Small intestine (tissue), 7 donors: Measurements from ENCODE around the gene DCTPP1. TPM values are rescaled to one million over a fixed set of nuclear protein-coding genes. Genes with fewer than 3 reads are reported as not detected.

Experiments used
- DNase-seq, 2 donors: peaks; one replicate each; pipeline versions ENCODE4 v3.0.0 to v3.0.0-alpha.2; 2013
- FAIRE-seq: peaks from 2 replicates; lab custom pipeline; 2012; peaks lifted over from hg19 to GRCh38; lab: Jason Lieb, UNC
- H3K27ac ChIP-seq, 3 donors: one replicate each; pipeline ENCODE4 v1.5.1; 2013; ENCODE audit warnings: low read length in 2 of 3, mild to moderate bottlenecking in 2 of 3, control low read depth in 1 of 3, inconsistent platforms in 1 of 3, low read depth in 1 of 3, moderate library complexity in 1 of 3
- H3K27me3 ChIP-seq, 3 donors: one replicate each; pipeline ENCODE4 v1.6.1; 2013; ENCODE audit warnings: low read length in 3 of 3, inconsistent platforms in 1 of 3; ENCODE audit not compliant: control insufficient read depth in 3 of 3, insufficient read depth in 3 of 3
- H3K36me3 ChIP-seq, 3 donors: one replicate each; pipeline ENCODE4 v1.6.1; 2013; ENCODE audit warnings: low read length in 3 of 3, inconsistent platforms in 1 of 3, low read depth in 1 of 3, mild to moderate bottlenecking in 1 of 3, moderate library complexity in 1 of 3; ENCODE audit not compliant: control insufficient read depth in 3 of 3, insufficient read depth in 2 of 3
- H3K4me1 ChIP-seq, 3 donors: one replicate each; pipeline ENCODE4 v1.6.1; 2013; ENCODE audit warnings: low read length in 2 of 3, inconsistent platforms in 1 of 3, low read depth in 1 of 3, mild to moderate bottlenecking in 1 of 3, moderate library complexity in 1 of 3; ENCODE audit not compliant: control insufficient read depth in 3 of 3, insufficient read depth in 2 of 3
- H3K4me3 ChIP-seq, 3 donors: one replicate each; pipeline ENCODE4 v1.5.1; 2013; ENCODE audit warnings: low read length in 3 of 3, control low read depth in 1 of 3, inconsistent platforms in 1 of 3, low read depth in 1 of 3, mild to moderate bottlenecking in 1 of 3, moderate library complexity in 1 of 3
- H3K9me3 ChIP-seq, 2 donors: one replicate each; pipeline ENCODE4 v1.6.1; 2013; ENCODE audit warnings: low read depth in 1 of 2, low read length in 1 of 2; ENCODE audit not compliant: control insufficient read depth in 2 of 2, insufficient read depth in 1 of 2
- WGBS, 3 donors: extraction: QIAGEN DNeasy Blood & Tissue Kit; methylation state at CpG; one replicate each; pipeline ENCODE4 v1.1.7; 2013; 5-methylcytosine and 5-hydroxymethylcytosine counted together
- polyA plus RNA-seq, 4 donors: library from polyadenylated mRNA; stranded (reverse) in 3 of 4; unstranded in 1 of 4; fragments of 200-250 nt in 3 of 4; fragments of 120-200 nt in 1 of 4; gene quantifications; one replicate each; pipeline versions ENCODE4 v1.2.1 to v1.2.3, GENCODE V29; 2013
- donor health status: healthy with polysubstance abuse.
- donor health status: control.
- donor health status: control.
- donor health status: Bipolar disorder and iron deficiency.
- donor health status: healthy.

The DCTPP1 gene
- polyA plus RNA-seq, 4 donors = 42.4 to 116 (median 58.9) TPM

GRCh38 chr16:30445408-30446202 is 15.8 kb upstream of the DCTPP1 start, which contains the start of gene SEPHS2:
TSS of gene SEPHS2 (minus strand) at chr16:30445874. CDS start at chr16:30445727, 147 bp downstream.
- WGBS, 3 donors = 0 to 1% (median 0%) methylated on average over 41 to 59 of the region's 59 CpGs

GRCh38 chr16:30445149-30445407 is 15.2 kb upstream of the DCTPP1 start:
- no peak for FAIRE-seq
- 18 to 31% (median 22%) methylated on average over 11 of the region's 11 CpGs for WGBS, 3 donors

More at GRCh38 chr16:30445408-30446202, 15.8 kb upstream of the DCTPP1 start, which contains the start of gene SEPHS2:
- DNase-seq = peak; percentile 99 to 100
- Histone ChIP-seq H3K27me3 (no peaks in the 10 kb centered on the region), H3K4me1 (peaks cover 0 to 48% (median 15%) of the 10 kb centered on the region in 3 donors), H3K4me3 (peak within 1 kb of the TSS; percentile 57 to 88 (median 85)), H3K9me3 (peaks cover 0 to 36% of the 10 kb centered on the region in 2 donors), H3K27ac (peak within 1 kb of the TSS; percentile 87 to 97 (median 89)), H3K36me3 (peaks cover 0 to 21% (median 0%) of the 10 kb centered on the region in 3 donors)
- FAIRE-seq = no peak

GRCh38 chr16:30444231-30445148 is 14.7 kb upstream of the DCTPP1 start:
- H3K36me3 ChIP-seq = peaks cover 0 to 21% (median 0%) of the 10 kb centered on the region in 3 donors
- H3K27me3 ChIP-seq = no peaks in the 10 kb centered on the region
- peaks cover 0 to 36% of the 10 kb centered on the region in 2 donors for H3K9me3 ChIP-seq
- peaks cover 0 to 46% (median 15%) of the 10 kb centered on the region in 3 donors for H3K4me1 ChIP-seq
- 84 to 91% (median 86%) methylated on average over 29 of the region's 29 CpGs for WGBS, 3 donors
- DNase-seq (no peak), FAIRE-seq (no peak)
- H3K27ac ChIP-seq = peak overlapping the region; percentile 87 to 97 (median 89)
- peak overlapping the region; percentile 57 to 88 (median 85) for H3K4me3 ChIP-seq

More at GRCh38 chr16:30445149-30445407, 15.2 kb upstream of the DCTPP1 start:
- peaks cover 0 to 21% (median 0%) of the 10 kb centered on the region in 3 donors for H3K36me3 ChIP-seq
- DNase-seq = no peak
- H3K27ac ChIP-seq = peak overlapping the region; percentile 87 to 97 (median 89)
- peaks cover 0 to 36% of the 10 kb centered on the region in 2 donors for H3K9me3 ChIP-seq
- H3K4me3 ChIP-seq = peak overlapping the region; percentile 57 to 88 (median 85)
- no peaks in the 10 kb centered on the region for H3K27me3 ChIP-seq
- peaks cover 0 to 46% (median 15%) of the 10 kb centered on the region in 3 donors for H3K4me1 ChIP-seq

- no peak for DNase-seq
- FAIRE-seq = no peak
These were observed 13.8 kb upstream of the DCTPP1 start for GRCh38 chr16:30443631-30444030.

GRCh38 chr16:30439720-30440348 is 10.0 kb upstream of the DCTPP1 start:
- Histone ChIP-seq H3K9me3 (peaks cover 0 to 22% of the 10 kb centered on the region in 2 donors), H3K36me3 (peaks cover 0 to 18% (median 0%) of the 10 kb centered on the region in 3 donors), H3K27me3 (no peaks in the 10 kb centered on the region), H3K4me1 (peaks cover 0 to 15% (median 9%) of the 10 kb centered on the region in 3 donors), H3K4me3 (no peak overlapping the region), H3K27ac (no peak overlapping the region)
- FAIRE-seq (no peak), DNase-seq (no peak)
- 66 to 77% (median 76%) methylated on average over 6 of the region's 6 CpGs for WGBS, 3 donors

More at GRCh38 chr16:30443631-30444030, 13.8 kb upstream of the DCTPP1 start:
- Histone ChIP-seq H3K4me1 (peaks cover 0 to 41% (median 15%) of the 10 kb centered on the region in 3 donors), H3K36me3 (peaks cover 0 to 21% (median 0%) of the 10 kb centered on the region in 3 donors), H3K4me3 (peak overlapping the region in 1 of 3 donors; percentile 85), H3K27me3 (no peaks in the 10 kb centered on the region), H3K9me3 (peaks cover 0 to 36% of the 10 kb centered on the region in 2 donors), H3K27ac (no peak overlapping the region)
- 79 to 92% (median 84%) methylated on average over 2 of the region's 2 CpGs for WGBS, 3 donors

GRCh38 chr16:30438835-30439234 is 9.0 kb upstream of the DCTPP1 start:
- FAIRE-seq (no peak), DNase-seq (no peak)
- Histone ChIP-seq H3K27ac (no peak overlapping the region), H3K36me3 (peaks cover 0 to 9% (median 0%) of the 10 kb centered on the region in 3 donors), H3K4me1 (peaks cover 0 to 5% (median 0%) of the 10 kb centered on the region in 3 donors), H3K9me3 (peaks cover 0 to 12% of the 10 kb centered on the region in 2 donors), H3K4me3 (no peak overlapping the region), H3K27me3 (no peaks in the 10 kb centered on the region)
- WGBS, 3 donors = 89 to 92% (median 92%) methylated on average over 5 of the region's 5 CpGs

- DNase-seq (no peak), FAIRE-seq (no peak)
- Histone ChIP-seq H3K36me3 (no peaks in the 10 kb centered on the region), H3K4me3 (no peak overlapping the region), H3K27ac (no peak overlapping the region), H3K27me3 (no peaks in the 10 kb centered on the region), H3K9me3 (peaks cover 0 to 5% of the 10 kb centered on the region in 2 donors), H3K4me1 (no peaks in the 10 kb centered on the region)
- 17 to 58% (median 49%) methylated on average over 3 of the region's 3 CpGs for WGBS, 3 donors
These were observed 7.7 kb upstream of the DCTPP1 start for GRCh38 chr16:30437511-30438046.
